ENCODE measurements around the gene NME3.
"Not testable (repeated sequence)": the region's sequence is repeated elsewhere in the genome, so short reads cannot be mapped to it uniquely, and the experiment has no call there.

The NME3 gene

DNA sequence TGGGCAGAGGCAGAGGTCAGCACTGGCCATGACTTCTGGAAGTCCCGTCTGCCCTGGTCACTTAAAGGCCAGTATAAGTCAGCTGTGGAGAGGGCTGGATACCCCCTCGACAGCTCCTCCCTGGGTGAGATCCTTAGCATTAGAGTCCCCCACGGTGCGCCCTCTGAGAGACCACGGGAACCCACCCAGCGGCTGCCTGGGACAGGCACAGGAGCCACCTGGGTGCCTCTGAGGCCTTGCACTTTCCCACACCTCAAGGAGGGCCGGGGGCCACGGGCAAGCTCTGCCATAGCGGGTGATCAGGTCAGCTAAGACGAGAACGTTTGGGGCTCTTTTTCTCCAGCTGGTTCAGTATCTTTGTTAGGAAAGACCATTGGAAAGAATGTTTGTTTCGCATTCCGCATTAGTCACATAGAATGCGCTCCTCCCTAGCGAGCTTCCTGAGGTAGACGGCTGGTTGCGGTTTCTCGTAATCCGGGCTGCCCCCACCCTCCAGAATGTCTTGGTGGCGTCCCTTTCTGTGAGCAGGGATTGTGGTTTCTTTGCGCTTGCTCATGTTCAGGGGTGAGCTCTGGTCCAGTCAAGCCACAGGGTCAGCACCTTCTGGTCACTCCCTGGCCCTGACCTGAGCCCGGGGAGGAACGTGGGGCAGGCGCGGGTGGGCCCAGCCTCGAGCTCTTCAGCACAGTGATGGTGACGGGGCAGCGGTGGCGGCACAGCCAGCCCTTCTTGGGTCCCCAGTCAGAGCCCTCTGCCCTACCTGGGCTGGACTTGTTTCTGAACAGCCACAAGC, 25.2 kb downstream of the NME3 start:
- DNase-seq: no peak

DNA sequence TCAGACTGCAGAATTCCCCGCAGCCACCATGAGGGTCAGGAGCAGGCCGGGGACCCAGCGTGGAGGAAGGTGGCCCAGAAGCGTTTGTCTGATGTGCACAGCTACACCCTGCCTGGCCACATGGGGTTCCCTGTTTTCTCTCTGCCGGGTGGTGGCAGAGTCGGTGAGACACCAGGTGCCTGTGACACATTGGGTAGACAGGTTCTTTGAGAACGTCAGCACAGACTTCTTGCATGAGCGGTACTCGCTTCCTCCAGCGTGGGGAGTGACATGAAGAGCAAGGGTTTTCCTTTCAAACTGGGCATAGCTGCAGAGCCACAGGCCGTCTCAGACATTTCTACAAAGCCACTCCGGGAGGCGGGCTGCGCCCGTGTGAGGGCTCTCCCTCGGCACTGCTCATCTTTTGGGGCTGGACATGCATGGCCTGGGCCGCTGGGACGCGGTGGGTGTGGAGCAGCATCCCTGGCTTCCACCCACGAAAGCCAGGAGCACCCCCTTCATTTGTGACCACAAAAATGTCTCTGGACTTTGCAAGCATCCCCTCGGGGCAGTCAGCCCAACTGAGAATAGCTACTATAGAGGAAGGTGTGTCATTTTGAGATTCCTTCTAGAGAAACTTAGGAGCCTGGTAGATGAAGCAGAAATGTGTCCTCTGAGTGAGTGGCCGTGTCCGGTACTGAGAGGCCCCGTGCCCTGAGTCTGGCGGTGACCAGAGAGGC, 26.0 kb downstream of the NME3 start:
- no peak for DNase-seq

DNA sequence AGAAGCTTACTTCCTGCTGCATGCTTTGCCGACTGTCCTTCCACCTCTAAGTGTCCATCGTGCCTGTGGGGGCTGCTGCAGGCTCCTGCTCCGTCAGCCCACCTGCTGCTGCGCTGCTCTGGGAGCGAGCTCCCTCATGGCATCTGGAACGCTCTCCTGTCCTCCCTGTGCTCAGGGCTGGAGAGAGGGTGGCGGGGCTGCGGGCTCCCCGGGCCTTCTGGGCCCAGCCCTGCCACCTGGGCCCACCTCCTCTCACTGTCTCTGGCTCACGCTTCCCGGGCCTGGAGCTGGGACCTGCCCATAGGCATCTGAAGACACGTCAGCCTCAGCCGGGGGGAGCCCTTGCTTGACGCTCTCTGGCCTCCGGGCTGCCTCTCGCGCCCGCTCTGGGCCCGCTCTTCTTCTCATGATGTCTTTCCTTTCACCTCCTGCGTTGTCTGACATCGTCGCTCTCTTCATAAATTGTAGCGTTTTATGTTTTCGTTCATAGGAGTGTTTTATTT, 27.0 kb downstream of the NME3 start:
- no peak for DNase-seq

DNA sequence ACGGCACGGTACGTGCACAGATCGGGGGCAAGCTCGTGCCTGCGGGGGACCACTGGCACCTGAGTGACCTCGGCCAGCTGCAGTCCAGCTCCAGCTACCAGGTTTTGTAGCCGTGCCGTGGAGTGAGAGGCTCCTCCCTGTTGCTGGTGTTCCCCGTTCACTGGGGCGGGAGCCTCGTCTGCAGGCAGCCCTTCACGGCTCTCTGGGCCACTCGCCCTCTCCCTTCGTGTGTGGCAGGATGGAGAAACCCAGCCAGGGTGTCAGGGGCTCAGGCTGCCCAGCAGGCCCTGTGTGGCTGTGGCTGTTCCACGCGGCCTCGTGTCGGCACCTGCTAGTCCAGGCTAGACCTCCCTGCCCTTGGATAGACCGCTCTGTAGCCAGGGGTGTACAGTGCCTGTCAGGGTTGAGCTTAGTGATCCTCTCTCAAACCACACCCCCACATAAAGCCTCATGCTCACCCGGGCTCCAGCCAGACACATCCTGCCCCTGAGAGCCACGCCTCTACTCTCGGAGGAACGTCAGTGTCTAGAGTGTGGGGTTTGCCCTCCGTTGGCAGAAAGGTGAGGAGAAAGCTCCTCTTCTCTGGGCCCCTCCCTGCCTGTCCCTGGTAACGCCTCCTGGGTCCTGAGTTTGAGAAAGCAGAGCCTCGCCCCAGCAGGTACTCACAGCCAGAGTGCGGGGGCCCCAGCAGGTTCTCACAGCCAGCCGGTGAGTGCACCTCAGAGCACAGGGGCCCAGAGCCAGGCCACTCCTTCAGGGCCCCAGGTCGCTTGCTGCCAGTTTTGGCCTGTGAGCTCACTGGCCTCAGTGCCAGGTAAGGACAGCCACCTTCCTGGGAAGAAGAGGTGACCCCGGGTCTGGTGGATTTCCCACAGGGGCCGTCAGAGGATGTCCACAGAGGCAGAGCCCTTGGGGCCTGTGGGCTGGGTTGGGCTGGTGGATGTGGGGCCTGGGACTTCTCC, 27.7 kb downstream of the NME3 start:
- no peak for DNase-seq

DNA sequence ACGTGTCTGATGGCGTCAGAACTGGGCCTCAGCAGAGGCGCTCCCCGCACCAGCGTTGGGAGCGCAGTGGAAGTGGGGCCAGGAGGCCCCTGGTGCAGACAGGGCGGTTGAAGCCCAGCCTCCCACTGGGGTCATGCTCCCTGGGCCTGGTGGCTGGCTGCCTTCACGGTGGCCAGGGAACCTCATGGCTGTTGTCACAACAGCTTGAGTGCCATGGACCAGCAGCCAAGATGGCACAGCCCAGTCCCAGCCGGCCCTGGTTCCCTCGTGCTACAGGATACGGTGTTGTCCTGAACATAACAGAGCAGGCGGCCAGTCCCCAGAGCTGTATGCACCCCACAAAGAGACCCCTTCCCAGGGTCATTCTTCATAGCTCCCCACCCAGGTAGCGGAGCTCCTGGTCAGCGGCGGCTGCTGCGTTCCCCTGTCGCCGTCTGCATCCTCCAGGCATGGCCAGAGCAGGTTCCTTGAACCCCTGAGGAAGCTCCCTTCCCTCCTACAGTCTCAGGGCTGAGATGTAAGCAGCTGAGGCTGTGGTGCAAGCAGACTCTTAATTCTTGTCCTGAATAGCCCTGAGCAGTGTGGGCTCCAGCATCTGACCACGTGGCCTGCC, 29.7 kb downstream of the NME3 start:
- DNase-seq: peak; percentile 2

DNA sequence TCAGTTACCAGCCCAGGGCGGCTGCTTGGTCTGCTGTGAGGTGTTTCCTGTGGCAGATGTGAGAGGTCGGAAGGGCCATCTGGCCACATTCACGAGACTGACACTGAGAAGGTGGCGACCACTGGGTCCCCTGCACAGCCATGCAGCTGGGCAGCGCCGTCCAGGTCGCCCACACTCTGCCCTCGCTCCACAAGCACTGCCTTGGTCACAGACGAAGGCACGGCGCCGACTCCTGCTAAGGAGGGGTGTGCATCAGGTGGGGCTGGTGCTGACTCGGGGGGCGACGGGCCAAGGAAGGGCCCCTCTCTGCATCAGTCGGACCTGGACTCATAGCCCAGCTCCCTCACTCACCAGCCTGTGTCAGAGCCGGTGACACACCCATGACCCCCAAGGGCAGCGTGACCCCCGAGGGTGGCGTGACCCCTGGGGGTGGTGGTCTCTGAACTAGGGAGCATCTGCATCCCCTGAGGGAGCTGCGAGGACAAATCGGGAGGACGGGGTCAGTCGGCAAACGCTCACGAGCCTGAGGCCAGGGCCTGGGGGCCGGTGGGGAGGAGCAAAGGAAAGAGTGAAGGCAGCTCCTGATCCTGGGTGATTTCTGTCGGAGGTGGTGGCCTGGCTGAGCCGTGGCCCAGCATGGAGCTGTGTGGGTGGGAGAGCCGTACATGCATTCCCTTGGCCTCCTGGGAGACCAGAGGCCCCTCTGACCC, 30.4 kb downstream of the NME3 start:
- DNase-seq: no peak

DNA sequence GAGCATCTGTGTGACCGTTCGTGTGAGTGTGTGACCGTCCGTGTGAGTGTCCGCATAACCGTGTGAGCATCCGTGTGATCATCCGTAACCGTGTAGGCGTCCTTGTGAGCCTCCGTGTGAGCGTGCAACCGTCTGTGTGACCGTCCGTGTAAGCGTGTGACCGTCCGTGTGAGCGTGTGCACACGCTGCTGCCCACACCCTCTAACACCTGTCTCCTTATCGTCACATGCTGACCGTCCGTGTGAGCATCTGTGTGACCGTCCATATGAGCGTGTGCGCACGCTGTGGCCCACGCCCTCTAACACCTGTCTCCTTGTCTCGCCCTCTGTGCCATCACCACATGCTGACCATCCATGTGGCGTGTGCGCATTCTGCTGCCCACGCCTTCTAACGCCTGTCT, 31.1 kb downstream of the NME3 start:
- DNase-seq: no peak

DNA sequence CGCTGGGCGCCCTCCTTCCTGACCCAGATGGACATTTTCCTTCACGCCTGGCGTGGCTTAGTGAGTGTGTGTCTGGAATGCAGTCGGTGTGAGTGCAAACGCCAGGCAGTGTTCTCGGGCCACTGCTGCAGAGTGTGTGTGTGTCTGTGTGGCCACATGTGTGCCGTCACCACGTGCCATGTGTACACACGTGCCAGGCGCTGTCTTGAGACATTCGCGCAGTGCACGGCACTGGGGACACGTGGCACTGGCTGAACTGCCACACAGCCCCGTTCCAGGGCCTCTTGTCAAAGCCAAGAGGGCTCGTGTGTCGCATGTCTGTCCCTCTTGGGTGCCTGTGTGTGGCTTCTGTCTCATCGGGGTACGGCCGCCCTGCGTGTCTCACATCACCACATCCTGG, 36.5 kb downstream of the NME3 start:
- DNase-seq: no peak

DNA sequence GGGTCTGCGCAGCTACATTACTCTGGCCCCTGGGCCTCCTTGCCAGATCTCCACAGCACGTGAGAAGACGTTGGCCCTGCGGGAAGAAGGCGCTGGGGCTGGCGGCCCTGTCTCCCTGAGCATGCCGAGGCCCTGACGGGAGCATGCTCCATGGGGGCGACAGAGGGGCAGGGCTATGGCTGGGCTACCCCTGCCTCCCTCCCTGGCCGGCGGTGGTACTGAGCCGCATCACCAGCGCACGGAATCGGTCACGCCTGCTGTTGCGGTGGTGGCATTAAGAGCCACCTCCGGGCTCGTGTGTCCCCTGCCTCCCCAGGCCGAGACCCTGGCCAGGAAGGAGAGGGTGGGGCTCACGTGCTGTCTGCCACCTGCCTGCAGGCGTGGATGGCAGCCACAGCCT, 37.2 kb downstream of the NME3 start:
- DNase-seq: no peak

DNA sequence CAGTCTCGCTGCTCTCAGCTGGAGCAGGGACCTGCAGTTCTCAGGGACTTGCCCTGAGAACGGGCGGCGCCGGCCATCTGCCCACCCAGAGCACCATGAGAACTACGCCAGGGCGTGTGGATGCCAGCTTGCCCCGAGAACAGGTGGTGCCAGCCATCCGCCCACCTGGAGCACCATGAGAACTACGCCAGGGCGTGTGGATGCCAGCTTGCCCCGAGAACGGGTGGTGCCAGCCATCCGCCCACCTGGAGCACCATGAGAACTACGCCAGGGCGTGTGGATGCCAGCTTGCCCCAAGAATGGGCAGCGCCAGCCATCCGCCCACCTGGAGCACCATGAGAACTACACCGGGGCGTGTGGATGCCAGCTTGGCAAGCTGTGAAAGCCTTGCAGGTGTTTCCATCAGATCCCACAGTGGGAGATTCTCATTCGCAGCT, 38.8 kb downstream of the NME3 start:
- not testable (repeated sequence) for DNase-seq

DNA sequence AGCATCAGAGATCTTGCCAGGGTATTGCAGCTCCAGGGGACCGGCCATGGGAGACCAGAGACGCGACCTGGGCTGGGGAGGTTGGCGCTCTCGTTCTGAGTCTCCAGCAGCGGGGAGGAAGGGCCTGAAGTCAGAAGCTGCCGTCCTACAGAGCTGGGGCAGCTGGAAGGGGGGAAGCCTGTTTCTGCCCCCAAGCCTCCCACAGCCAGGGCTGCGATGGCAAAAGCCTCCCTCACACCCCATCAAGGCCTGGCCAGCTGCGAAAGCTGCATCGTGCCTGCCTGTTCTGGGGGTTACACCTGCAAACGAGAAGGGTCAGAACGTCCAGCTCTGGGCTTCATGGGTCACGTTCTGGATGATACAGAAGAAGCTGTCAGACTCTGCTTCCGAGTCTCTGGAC, 39.3 kb downstream of the NME3 start:
- no peak for DNase-seq

DNA sequence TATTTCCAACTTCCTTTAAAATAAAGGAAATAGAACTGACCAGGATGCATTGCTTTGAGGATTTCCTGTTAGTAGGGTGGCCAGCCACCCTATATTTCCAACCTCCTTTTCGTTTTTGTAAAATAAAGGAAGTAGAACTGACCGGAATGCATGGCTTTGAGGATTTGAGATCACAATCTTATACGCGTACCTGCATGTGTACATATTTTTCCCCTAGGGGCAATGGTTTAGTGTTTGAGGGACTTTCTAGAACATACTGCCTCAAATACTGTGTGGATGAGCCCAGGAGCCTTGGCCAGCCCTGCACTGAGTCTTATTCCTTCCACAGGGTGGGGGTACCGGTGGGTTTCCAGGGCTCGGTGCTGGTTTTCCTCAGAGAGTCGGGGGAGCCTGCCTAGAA, 39.7 kb downstream of the NME3 start:
- DNase-seq: no peak

DNA sequence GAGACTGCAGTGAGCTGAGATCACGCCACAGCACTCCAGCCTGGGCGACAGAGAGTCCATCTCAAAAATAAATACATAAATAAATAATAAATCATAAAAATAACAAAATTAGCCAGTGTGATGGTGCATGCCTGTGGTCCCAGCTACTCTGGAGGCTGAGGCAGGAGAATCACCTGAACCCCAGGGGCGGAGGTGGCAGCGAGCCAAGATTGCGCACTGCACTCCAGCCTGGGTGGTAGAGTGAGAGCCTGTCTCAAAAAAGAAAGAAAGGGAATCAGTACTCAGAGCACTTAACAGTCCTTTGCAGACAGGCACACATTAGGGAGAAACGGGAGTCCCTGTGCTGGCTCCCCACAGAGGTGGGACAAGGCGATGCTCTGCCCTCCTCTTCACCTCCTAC, 40.3 kb downstream of the NME3 start:
- DNase-seq: no peak

DNA sequence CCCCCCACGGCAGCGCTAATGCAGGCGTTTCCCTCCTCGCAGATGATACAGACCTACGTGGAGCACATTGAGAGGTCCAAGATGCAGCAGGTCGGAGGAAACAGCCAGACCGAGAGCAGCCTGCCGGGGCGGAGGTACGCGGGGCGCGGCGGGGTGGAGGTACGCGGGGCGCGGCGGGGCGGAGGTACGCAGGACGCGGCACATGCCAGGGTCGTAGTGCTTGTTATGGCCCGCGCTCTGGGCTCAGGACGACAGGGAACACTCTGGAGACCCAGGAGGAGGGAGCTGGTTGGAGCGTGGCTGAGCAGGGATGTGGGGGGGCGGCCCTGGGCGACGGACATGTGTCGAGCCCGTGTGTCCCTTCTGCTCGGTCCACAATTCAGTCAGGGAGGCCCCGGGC, 41.9 kb downstream of the NME3 start:
- DNase-seq: no peak

DNA sequence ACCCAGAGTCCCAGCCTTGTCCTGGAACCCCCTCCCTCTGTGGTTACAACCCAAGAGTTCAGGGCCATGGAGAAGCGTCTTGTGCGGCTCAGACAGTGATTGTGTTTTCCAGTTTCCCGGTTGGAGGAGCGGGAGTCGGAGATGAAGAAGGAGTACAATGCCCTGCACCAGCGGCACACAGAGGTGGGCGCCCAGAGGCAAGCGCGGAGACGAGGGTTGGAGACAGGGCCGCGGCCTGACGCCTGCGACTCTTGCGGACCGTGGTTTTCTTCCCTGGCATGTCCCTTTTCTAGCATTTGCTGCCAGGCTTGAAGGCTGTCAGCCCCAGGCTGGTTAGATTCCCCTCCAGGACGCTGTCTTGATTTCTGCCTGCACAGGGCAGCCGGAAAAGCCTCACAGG, 42.3 kb downstream of the NME3 start:
- no peak for DNase-seq

DNA sequence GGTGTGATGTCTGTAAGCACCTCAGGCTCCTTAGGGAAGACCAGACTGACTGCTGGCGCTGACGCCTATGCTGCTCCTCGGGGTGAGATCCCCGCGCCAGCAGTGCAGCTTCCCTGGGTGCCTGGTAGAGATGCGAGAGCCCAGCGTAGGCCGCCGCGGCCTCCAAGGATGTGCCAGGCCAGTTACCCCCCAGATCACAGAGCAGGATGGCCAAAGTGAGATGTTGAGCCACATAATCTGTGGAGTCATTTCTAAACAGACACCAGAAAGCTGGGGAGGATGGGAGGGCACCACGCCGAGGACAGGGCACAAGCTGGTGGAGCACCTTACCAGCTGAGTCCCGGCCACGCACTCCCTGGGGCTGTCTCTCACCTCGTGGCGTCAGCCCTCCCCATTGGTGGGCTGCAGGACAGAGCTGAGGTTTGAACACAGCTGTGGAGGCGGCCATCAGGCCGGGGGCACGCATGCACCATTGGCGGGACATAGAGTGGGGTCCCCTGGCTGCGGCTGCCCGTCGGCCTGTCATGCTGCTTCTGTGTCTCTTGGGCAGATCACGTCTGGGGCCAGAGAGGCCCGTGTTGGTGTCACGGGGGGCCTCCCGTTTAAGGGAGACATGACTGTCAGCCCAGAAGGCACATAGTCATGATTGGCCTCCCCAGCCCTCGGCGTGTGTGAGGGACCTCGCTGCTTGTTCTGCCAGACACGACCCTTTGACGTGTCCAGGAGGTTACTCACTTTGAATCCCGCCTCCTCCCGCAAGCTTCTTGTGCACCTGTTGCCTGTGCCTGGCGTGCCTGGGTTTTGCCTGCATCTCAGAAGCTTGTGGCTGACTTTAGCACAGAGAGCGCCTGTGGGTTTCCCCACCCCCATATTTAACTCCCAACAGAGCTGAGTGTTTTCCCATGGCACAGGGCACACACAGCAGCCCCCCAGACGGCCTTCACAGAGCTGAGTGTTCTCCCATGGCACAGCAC, 43.4 kb downstream of the NME3 start:
- no peak for DNase-seq

DNA sequence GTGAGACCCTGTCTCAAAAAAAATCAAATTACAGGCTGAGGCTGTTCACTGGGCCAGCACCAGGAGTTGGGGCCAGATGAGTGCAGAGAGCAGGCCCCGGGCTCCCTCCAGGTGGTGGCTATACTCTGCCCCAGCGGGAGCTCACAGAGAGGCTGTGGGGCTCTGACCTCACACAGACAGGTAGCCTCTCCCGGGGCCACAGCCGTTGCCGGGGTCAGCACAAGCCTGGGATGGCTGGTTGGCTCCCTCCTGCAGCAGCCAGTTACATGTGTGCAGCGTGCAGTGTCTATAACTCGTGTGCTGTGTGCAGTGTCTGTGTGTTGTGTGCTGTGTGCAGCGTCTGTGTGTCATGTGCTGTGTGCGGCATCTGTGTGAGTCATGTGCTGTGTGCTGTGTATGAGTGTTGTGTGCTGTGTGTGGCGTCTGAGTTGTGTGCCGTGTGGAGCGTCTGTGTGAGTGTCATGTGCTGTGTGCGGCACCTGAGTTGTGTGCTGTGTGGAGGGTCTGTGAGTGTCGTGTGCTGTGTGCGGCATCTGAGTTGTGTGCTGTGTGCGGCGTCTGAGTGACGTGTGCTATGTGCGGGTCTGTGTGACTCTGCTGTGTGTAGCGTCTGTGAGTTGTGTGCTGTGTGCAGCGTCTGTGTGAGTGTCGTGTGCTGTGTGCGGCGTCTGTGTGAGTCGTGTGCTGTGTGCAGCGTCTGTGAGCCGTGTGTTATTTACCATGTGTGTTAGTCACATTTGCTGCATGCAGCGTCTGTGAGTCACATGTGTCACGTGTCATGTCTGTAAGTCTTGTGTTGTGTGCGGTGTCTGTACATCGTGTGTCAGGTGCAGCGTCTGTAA, 44.5 kb downstream of the NME3 start:
- DNase-seq: no peak

DNA sequence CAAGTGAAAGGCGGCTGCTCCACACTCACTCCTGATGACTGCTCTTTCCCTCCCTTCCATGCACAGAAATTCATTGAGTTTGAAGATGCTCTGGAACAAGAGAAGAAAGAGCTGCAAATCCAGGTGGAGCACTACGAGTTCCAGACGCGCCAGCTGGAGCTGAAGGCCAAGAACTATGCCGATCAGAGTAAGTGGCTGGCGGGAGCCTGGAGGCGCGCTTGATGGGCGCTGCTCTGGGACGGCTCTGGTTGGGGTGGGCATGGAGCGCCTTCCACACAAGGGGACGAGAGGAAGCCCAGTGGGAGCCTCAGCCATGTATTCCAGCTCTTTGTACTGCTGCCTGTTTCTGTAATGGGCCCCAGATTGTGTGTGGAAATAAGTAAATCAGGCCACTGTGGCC, 46.9 kb downstream of the NME3 start:
- no peak for DNase-seq

DNA sequence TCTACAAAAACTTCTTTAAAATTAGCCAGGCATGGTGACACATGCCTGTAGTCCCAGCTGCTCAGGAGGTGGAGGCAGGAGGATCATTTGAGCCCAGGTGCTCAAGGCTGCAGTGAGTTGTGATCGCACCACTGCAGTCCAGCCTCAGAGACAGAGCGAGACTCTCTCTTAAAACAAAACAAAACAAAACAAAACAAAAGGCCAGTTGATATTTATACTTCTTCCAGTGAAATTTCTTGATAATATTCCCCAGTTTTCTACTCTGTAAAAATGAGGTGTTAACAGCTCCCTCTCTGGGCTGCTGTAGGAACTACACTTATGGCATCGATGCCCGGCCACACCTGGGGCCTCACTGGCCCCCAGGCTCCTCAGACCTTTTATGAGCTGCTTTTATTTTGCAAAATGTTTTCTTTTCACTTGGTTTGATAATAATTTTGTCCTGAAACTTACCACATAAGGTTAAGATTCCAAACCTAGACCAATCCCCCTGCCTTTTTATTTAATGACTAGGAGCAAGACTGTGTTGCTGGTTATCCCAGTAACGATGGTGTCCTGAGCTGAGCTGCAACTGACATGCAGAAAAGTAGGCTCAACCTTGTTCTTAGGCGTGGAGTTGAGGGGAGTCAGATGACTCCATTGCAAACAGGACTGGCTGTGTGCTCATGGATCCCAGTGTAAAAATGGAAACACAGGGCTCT, 47.7 kb downstream of the NME3 start:
- DNase-seq: peak; percentile 28
